Activated CD4-positive, alpha-beta T cell treated with anti-CD3 and anti-CD28 coated beads, Interleukin-2, amount 10 ng/mL, durations not matched to agents 24 days and 14 days (primary cell): ENCODE results near the gene ZNF488. TPM values are rescaled to one million over a fixed set of nuclear protein-coding genes. Genes with fewer than 3 reads are reported as not detected.
"Not testable (repeated sequence)": the region's sequence is repeated elsewhere in the genome, so short reads cannot be mapped to it uniquely, and the experiment has no call there.

Source experiments
- DNase-seq: peaks from one replicate; pipeline ENCODE4 v3.0.0; 2022
- H3K27ac Mint-ChIP-seq: one replicate; pipeline ENCODE4 v1.8.0; 2022; ENCODE audit warnings: mild to moderate bottlenecking, mixed read lengths
- H3K27me3 Mint-ChIP-seq: one replicate; pipeline ENCODE4 v1.8.0; 2022; ENCODE audit warnings: mixed read lengths
- H3K36me3 Mint-ChIP-seq: one replicate; pipeline ENCODE4 v1.8.0; 2022; ENCODE audit warnings: low read depth, mild to moderate bottlenecking, mixed read lengths
- H3K4me1 Mint-ChIP-seq: one replicate; pipeline ENCODE4 v1.8.0; 2021; ENCODE audit warnings: mixed read lengths
- H3K4me3 Mint-ChIP-seq: one replicate; pipeline ENCODE4 v1.8.0; 2022; ENCODE audit warnings: mild to moderate bottlenecking, moderate library complexity, mixed read lengths
- H3K9me3 Mint-ChIP-seq: one replicate; pipeline ENCODE4 v1.8.0; 2021; ENCODE audit warnings: mixed read lengths
- intact Hi-C: fragments of 100-400 bp; cut with micrococcal nuclease; formaldehyde crosslinking; loops from one replicate; pipeline ENCODE4 v1.15.1; 2023
- total RNA-seq: library from RNA; stranded (reverse); gene quantifications from 2 replicates; pipeline ENCODE4 v1.2.3, GENCODE V29; 2022

ZNF488 gene
- total RNA-seq, 1 donor from 2014 or later = not detected

GRCh38 chr10:47403446-47404318 is 19.6 kb upstream of the ZNF488 start:
- H3K27ac Mint-ChIP-seq = no peak overlapping the region
- no peaks in the 10 kb centered on the region for H3K4me1 Mint-ChIP-seq
- DNase-seq = no peak
- no peak overlapping the region for H3K4me3 Mint-ChIP-seq
- H3K36me3 Mint-ChIP-seq = no peaks in the 10 kb centered on the region
- no peaks in the 10 kb centered on the region for H3K27me3 Mint-ChIP-seq
- no peaks in the 10 kb centered on the region for H3K9me3 Mint-ChIP-seq
- intact Hi-C loops = no loop called here

GRCh38 chr10:47402641-47403301 is 18.7 kb upstream of the ZNF488 start:
- H3K27ac Mint-ChIP-seq = no peak overlapping the region
- no peaks in the 10 kb centered on the region for H3K4me1 Mint-ChIP-seq
- H3K27me3 Mint-ChIP-seq = peaks cover 3% of the 10 kb centered on the region
- H3K4me3 Mint-ChIP-seq = no peak overlapping the region
- intact Hi-C loops = no loop called here
- H3K9me3 Mint-ChIP-seq = no peaks in the 10 kb centered on the region
- no peaks in the 10 kb centered on the region for H3K36me3 Mint-ChIP-seq
- DNase-seq = no peak

- Mint-ChIP-seq H3K27ac (no peak overlapping the region), H3K4me1 (no peaks in the 10 kb centered on the region), H3K4me3 (no peak overlapping the region), H3K27me3 (peaks cover 3% of the 10 kb centered on the region), H3K9me3 (no peaks in the 10 kb centered on the region), H3K36me3 (no peaks in the 10 kb centered on the region)
- DNase-seq = no peak
- intact Hi-C loops = no loop called here
These were observed 18.0 kb upstream of the ZNF488 start for GRCh38 chr10:47401874-47402640.

- Mint-ChIP-seq H3K9me3 (no peaks in the 10 kb centered on the region), H3K4me3 (no peak overlapping the region), H3K36me3 (no peaks in the 10 kb centered on the region), H3K4me1 (no peaks in the 10 kb centered on the region), H3K27me3 (peaks cover 5% of the 10 kb centered on the region), H3K27ac (no peak overlapping the region)
- intact Hi-C loops = no loop called here
- no peak for DNase-seq
These were observed 17.1 kb upstream of the ZNF488 start for GRCh38 chr10:47401210-47401609.

GRCh38 chr10:47400786-47401185 is 16.7 kb upstream of the ZNF488 start:
- intact Hi-C loops = no loop called here
- H3K27ac Mint-ChIP-seq = no peak overlapping the region
- no peaks in the 10 kb centered on the region for H3K9me3 Mint-ChIP-seq

GRCh38 chr10:47400251-47400650 is 16.2 kb upstream of the ZNF488 start:
- no peak overlapping the region for H3K27ac Mint-ChIP-seq
- no peak overlapping the region for H3K4me3 Mint-ChIP-seq

More at GRCh38 chr10:47400786-47401185, 16.7 kb upstream of the ZNF488 start:
- Mint-ChIP-seq H3K27me3 (peaks cover 6% of the 10 kb centered on the region), H3K36me3 (no peaks in the 10 kb centered on the region), H3K4me3 (no peak overlapping the region), H3K4me1 (no peaks in the 10 kb centered on the region)
- DNase-seq = no peak

GRCh38 chr10:47397256-47397655 is 13.2 kb upstream of the ZNF488 start:
- no peak for DNase-seq
- peaks cover 32% of the 10 kb centered on the region for H3K27me3 Mint-ChIP-seq
- H3K4me3 Mint-ChIP-seq = no peak overlapping the region

More at GRCh38 chr10:47400251-47400650, 16.2 kb upstream of the ZNF488 start:
- intact Hi-C loops = no loop called here
- Mint-ChIP-seq H3K36me3 (no peaks in the 10 kb centered on the region), H3K27me3 (peaks cover 11% of the 10 kb centered on the region), H3K9me3 (no peaks in the 10 kb centered on the region), H3K4me1 (no peaks in the 10 kb centered on the region)
- no peak for DNase-seq

GRCh38 chr10:47396311-47396717 is 12.2 kb upstream of the ZNF488 start:
- Mint-ChIP-seq H3K27ac (no peak overlapping the region), H3K4me1 (no peaks in the 10 kb centered on the region), H3K27me3 (peaks cover 37% of the 10 kb centered on the region), H3K36me3 (no peaks in the 10 kb centered on the region), H3K4me3 (no peak overlapping the region), H3K9me3 (no peaks in the 10 kb centered on the region)
- DNase-seq = no peak
- intact Hi-C loops = no loop called here

More at GRCh38 chr10:47397256-47397655, 13.2 kb upstream of the ZNF488 start:
- intact Hi-C loops = no loop called here
- no peaks in the 10 kb centered on the region for H3K9me3 Mint-ChIP-seq
- no peak overlapping the region for H3K27ac Mint-ChIP-seq
- H3K4me1 Mint-ChIP-seq = no peaks in the 10 kb centered on the region
- H3K36me3 Mint-ChIP-seq = no peaks in the 10 kb centered on the region

GRCh38 chr10:47389619-47390018 is 5.5 kb upstream of the ZNF488 start:
- Mint-ChIP-seq H3K9me3 (peaks cover 15% of the 10 kb centered on the region), H3K27ac (no peak overlapping the region), H3K36me3 (peaks cover 3% of the 10 kb centered on the region), H3K27me3 (peaks cover 47% of the 10 kb centered on the region), H3K4me1 (peaks cover 3% of the 10 kb centered on the region), H3K4me3 (no peak overlapping the region)
- no peak for DNase-seq
- intact Hi-C loops = no loop called here

GRCh38 chr10:47388879-47389278 is 4.8 kb upstream of the ZNF488 start:
- Mint-ChIP-seq H3K36me3 (peaks cover 3% of the 10 kb centered on the region), H3K27ac (no peak overlapping the region), H3K27me3 (peaks cover 42% of the 10 kb centered on the region), H3K4me3 (no peak overlapping the region), H3K4me1 (peaks cover 5% of the 10 kb centered on the region), H3K9me3 (peaks cover 15% of the 10 kb centered on the region)
- intact Hi-C loops = no loop called here
- no peak for DNase-seq

- H3K27me3 Mint-ChIP-seq = peaks cover 46% of the 10 kb centered on the region
- H3K4me3 Mint-ChIP-seq, DNase-seq, intact Hi-C loops, H3K36me3 Mint-ChIP-seq, H3K27ac Mint-ChIP-seq: not testable (repeated sequence)
- H3K9me3 Mint-ChIP-seq = peaks cover 15% of the 10 kb centered on the region
- peaks cover 10% of the 10 kb centered on the region for H3K4me1 Mint-ChIP-seq
These were observed 2.0 kb upstream of the ZNF488 start for GRCh38 chr10:47386104-47386503.

- Mint-ChIP-seq H3K4me1 (peaks cover 13% of the 10 kb centered on the region), H3K27me3 (peaks cover 46% of the 10 kb centered on the region), H3K36me3 (peaks cover 3% of the 10 kb centered on the region), H3K27ac (peak overlapping the region; percentile 13), H3K4me3 (peak overlapping the region; percentile 84), H3K9me3 (peaks cover 15% of the 10 kb centered on the region)
- intact Hi-C loops = no loop called here
- no peak for DNase-seq
These were observed 589 bp downstream of the ZNF488 start for GRCh38 chr10:47383261-47384147.
